ENCODE data around the gene GRK4.
"Not testable (repeated sequence)": the region's sequence is repeated elsewhere in the genome, so short reads cannot be mapped to it uniquely, and the experiment has no call there.

Gene GRK4

DNA sequence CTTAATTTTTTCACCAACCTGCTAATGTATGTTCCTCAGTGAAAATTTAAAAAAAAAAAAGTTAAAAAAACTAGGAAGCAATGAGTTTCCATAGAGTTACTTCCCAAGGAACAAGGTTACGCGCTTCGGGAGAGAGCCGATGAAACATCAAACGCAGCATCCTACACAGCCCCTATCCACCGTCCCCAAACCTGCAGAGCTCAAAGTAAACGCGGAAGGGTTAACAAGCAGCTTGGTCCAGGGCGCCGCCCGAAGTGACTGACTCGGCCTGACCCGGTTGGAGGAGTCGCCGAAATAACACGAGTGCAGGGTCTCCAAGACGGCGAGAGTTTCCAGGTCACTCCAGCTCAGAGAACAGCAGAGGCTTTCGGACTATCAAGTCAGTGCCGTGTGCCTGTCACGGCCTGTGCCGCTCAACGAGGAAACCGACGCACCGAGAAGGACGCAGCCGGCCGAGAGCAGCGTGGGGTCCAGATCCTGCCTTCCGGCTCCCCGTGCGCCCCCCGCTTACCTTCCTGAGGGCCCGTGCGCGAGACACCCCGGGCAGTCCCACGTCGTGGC lies 677 bp upstream of the GRK4 start:
- DNase-seq, result peak; percentile 82

- DNase-seq, result no peak
These were observed 648 bp downstream of the GRK4 start for GRCh38 chr4:2963966-2964471.

DNA sequence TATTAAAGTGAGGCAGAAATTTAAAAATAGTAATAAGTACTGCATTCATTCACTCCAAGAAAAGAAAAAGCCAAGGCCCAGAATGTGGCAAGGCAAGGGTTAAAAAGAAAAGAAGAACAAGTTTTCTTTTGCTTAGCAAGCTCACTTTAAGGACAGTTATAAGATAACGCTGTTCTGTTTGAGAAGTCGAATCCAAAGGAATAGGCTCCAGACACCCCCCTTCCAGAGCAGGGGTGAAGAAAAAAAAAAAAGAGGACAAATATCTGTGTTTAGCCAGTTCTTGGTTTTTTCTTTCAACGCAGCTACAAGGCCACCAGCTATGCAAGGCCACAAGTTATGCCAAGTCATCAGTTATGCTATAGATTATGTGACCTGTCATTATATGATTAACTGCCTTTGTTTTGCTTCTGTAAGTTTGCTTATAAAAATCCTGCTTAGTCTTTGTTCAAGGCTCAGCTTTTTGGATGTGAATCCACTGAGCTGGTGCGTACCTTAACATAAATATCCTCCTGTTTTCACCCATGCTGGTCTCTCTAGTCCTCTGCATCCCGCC lies 1.4 kb downstream of the GRK4 start:
- DNase-seq, result no peak

DNA sequence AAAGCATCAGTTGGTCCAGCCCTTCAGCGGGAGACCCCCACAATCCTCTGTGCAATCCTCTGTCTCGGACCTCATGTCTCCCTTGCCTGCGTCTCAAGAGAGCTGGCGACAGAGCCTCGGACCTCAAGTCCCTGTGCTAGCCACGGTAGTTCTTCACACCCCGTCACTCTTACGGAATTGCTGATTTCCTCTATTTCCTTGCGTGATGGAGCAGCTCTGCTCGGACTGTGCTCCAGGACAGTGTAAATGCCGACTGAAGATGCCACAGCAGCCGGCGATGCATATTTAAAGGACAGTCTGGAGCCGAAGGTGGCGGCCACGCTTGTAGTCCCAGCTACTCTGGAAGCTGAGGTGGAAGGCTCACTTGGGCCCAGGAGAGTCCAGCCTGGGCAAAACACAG lies 1.9 kb downstream of the GRK4 start:
- DNase-seq, result no peak

DNA sequence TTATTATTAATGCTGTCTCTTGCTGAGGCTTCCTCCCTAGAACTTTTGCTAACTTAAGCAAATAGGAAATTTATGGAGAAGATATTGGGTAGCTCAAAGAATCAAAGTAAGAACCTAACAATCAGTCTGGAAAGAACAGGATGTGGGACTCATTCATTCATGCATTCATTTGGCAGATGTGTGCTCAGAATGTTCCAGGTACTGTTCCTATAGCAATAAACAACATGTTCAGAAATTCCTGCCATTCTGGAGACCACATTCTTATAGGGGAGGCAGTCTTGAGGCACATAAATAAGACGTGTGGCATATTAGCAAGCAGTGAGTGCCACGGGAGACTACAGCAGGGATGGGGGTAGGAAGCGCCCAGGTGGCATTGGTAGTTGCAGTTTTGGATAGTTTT lies 5.0 kb downstream of the GRK4 start:
- DNase-seq, result no peak

- DNase-seq, result no peak
These were observed 7.9 kb downstream of the GRK4 start for GRCh38 chr4:2971275-2971674.

- DNase-seq, result no peak
These were observed 14.1 kb downstream of the GRK4 start for GRCh38 chr4:2977211-2978088.

- DNase-seq, result no peak
These were observed 18.0 kb downstream of the GRK4 start for GRCh38 chr4:2981256-2981819.

DNA sequence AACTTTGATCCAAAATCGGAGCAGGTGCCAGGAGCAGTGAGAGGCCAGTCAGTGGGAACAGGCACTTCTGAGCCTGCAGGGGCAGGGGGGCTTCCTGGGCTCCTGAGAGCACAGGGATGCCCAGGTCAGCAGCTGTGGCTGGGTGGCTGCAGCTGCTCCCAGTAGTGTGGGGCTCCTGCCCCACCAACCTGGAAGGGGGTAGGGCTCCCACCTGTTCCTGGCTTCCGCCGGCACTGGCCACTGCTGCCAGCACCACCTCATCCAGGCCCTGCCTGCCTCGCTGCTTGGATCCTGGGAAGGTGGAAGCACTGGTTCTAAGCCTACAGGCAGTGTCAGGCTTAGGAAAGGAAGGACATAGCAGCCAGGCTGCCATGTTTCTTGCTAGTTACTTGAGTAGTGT lies 18.6 kb downstream of the GRK4 start:
- no peak for DNase-seq

- not testable (repeated sequence) for DNase-seq
These were observed 20.3 kb downstream of the GRK4 start for GRCh38 chr4:2983715-2984114.

- DNase-seq, result no peak
These were observed 27.9 kb downstream of the GRK4 start for GRCh38 chr4:2991243-2991642.

- no peak for DNase-seq
These were observed 31.5 kb downstream of the GRK4 start for GRCh38 chr4:2994917-2995316.

DNA sequence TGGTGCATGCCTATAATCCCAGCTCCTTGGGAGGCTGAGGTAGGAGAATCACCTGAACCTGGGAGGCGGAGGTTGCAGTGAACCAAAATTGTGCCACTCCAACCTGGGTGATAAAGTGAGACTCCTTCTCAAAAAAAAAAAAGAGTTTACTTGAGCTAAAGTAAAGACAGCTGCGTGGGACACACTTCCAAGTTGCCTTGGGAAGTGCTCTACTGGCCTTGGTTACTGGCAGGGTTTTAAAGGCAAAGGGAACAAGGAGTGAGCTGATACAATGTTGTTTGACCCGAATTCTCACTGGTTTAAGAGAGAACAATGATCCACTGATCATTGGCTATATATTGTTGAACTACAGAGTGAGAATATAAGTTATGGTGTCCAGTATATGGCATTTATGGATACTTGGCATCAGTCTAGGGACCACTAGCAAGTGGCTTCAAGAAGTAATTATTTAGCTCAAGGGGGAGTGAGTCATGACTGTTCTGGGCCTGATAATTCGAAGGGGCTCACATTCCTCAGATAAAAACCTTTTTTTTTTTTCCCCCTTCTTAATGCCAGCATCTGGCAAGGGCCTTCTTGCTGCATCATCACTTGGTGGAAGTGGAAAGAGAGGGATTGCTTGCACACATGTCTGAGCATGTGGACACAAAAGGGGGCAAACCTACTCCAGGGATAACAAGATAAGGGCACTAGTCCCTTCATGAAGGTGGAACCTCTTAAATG lies 32.3 kb downstream of the GRK4 start:
- no peak for DNase-seq

DNA sequence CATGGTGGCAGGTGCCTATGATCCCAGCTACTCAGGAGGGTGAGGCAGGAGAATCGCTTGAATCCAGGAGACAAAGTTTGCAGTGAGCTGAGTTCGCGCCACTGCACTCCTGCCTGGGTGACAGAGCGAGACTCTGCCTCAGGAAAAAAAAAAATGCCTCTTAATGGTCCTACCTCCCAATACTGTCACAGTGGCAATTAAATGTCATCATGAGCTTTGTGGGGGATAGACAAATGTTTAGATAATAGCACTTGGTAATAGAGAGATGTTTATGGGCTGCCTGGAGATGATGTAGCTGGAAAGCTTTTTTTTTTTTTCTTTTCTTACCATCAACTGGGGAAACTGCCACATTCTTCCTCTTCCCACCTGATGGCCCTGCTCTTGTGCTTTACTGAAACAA lies 33.0 kb downstream of the GRK4 start:
- peak; percentile 29 for DNase-seq

DNA sequence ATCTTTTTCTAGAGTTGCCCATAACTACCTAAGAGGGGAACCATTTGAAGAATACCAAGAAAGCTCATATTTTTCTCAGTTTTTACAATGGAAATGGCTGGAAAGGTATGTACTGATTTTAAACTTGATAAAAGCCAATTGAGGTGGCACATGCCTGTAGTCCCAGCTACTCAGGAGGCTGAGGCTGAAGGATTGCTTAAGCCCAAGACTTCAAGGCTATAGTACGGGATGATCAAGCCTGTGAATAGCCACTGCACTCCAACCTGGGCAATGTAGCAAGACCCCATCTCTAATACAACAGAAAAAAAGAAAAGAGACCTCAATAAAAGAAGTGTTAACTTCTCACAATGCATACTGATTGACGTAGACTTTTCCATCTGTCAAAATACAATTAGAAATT lies 44.4 kb downstream of the GRK4 start:
- DNase-seq, result no peak

GRCh38 chr4:3009422-3009821 lies 46.1 kb downstream of the GRK4 start:
- peak; percentile 32 for DNase-seq

DNA sequence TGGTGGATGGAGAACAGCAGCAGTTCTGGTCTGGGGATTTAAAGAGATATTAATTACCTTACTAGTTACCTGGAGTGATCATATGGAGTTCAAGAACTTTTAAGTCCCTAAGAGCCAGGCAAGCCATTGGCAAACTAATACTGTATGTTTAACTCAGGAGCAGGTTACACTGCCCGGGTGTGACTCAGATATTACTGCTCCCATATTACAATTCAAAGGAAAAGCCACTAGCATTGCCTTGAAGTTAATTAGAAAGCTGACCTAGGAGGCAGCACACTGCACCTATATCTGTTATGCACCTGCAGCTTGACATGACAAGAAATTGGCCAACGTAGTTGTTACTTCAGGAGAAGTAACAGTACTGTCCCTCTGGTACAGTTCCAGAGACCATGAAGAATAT lies 47.2 kb downstream of the GRK4 start:
- DNase-seq, result no peak

- DNase-seq, result no peak
These were observed 47.6 kb downstream of the GRK4 start for GRCh38 chr4:3010998-3011397.

DNA sequence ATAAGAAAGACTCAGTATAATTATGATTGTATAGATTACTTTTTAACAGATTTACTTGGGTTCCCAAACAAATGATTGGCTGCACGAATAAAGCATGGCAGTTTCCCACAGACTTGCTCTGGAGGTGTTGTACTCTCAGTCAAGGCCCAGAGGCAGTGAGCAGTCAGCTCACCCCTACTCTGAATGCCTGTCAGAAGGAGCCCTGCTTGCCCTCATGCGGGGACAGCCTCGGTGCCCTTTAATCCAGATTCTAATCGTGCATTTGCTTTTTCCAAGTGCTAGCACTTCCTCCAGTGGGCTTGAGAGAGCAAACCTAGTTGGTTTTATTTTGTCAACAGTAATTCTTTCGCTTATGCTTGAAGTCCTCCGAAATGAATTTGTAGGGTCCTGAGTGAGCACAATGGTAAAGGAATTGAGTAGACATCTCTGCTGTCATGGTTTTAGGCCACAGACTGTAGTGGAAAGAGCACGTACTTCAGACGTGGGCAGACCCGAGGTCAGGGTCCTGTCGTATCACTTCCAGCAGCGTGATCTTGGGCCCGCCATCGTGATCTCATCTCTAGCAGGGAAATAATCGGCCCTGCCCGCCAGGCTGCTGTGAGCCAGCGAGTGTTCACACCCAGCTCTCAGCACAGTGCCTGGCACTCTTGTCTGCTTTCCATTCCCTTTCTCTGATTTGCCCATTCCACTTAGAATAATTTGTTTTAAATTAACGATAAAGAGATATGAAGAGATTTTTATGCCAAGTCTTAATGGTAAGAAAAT lies 48.3 kb downstream of the GRK4 start:
- DNase-seq, result no peak

- DNase-seq, result no peak
These were observed 50.0 kb downstream of the GRK4 start for GRCh38 chr4:3013323-3013722.

- no peak for DNase-seq
These were observed 50.5 kb downstream of the GRK4 start for GRCh38 chr4:3013839-3014350.

- DNase-seq, result peak; percentile 37
These were observed 53.6 kb downstream of the GRK4 start for GRCh38 chr4:3016961-3017360.
